B cell (primary cell): ENCODE data around the gene MAP3K2.

Source experiments
- EZH2 ChIP-seq: IDR thresholded peaks from 2 replicates; pipeline ENCODE4 v1.6.1; 2012; ENCODE audit warnings: borderline replicate concordance, low read depth, mild to moderate bottlenecking, moderate library complexity, low read length; ENCODE audit not compliant: insufficient read depth, poor library complexity, severe bottlenecking
- TF ChIP-seq, protein P1 (sequence below): fragments of 200-600 bp; IDR thresholded peaks from one replicate; pipeline ENCODE4 v1.8.0; 2022; ENCODE audit warnings: antibody characterized with exemption, mild to moderate bottlenecking

DNA sequence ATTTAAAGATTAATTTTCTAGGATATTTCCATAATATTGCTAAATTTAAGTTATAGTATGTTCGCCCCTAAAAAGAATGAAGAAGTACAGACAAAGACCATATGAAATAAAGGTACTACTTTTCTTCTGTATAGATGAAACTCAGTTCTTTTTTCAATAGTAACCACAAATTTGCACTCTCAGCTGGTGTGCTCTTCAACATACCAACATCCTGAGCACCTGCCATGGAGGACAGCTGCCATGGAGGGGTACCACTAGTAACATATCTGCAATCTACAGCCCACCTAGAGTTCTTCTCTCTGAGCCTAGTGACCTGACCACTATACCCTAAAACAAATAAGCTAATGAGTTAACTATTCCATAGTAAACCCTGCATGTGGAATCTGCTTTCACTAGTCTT, 57.0 kb downstream of the MAP3K2 start:
- TF ChIP-seq, protein P1, sequence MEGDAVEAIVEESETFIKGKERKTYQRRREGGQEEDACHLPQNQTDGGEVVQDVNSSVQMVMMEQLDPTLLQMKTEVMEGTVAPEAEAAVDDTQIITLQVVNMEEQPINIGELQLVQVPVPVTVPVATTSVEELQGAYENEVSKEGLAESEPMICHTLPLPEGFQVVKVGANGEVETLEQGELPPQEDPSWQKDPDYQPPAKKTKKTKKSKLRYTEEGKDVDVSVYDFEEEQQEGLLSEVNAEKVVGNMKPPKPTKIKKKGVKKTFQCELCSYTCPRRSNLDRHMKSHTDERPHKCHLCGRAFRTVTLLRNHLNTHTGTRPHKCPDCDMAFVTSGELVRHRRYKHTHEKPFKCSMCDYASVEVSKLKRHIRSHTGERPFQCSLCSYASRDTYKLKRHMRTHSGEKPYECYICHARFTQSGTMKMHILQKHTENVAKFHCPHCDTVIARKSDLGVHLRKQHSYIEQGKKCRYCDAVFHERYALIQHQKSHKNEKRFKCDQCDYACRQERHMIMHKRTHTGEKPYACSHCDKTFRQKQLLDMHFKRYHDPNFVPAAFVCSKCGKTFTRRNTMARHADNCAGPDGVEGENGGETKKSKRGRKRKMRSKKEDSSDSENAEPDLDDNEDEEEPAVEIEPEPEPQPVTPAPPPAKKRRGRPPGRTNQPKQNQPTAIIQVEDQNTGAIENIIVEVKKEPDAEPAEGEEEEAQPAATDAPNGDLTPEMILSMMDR = no peak
- no peak for TF ChIP-seq EZH2
